Upper lobe of right lung (tissue), 1 donor: Measurements from ENCODE around the gene NES. TPM values are rescaled to one million over a fixed set of nuclear protein-coding genes. Genes with fewer than 3 reads are reported as not detected.

Source experiments
- ATAC-seq: fragments of 200-7000 bp; cut with Tn5 transposase; one replicate; pipeline ENCODE4 v1.9.1; 2020; ENCODE audit warnings: mild to moderate bottlenecking, moderate library complexity
- DNase-seq: peaks from one replicate; pipeline ENCODE4 v3.0.0-alpha.2; 2020
- H3K27ac ChIP-seq: fragments of 200-600 bp; one replicate; pipeline ENCODE4 v1.8.0; 2022
- H3K27me3 ChIP-seq: fragments of 200-600 bp; one replicate; pipeline ENCODE4 v1.8.0; 2022; ENCODE audit warnings: mild to moderate bottlenecking
- H3K36me3 ChIP-seq: fragments of 200-600 bp; one replicate; pipeline ENCODE4 v1.8.0; 2022
- H3K4me1 ChIP-seq: fragments of 200-600 bp; one replicate; pipeline ENCODE4 v1.8.0; 2022
- H3K4me3 ChIP-seq: fragments of 200-600 bp; one replicate; pipeline ENCODE4 v1.8.0; 2022; ENCODE audit warnings: mild to moderate bottlenecking
- H3K9me3 ChIP-seq: fragments of 200-600 bp; one replicate; pipeline ENCODE4 v1.8.0; 2022
- intact Hi-C: fragments of 100-400 bp; cut with DNase I; formaldehyde crosslinking; loops from one replicate; pipeline ENCODE4 v1.11.0; 2022
- total RNA-seq: library from RNA; stranded (reverse); fragmentation: NEBNext Ultra II Directional; extraction: Animal tissue kit (Norgen Biotek cat#: 25700); gene quantifications from one replicate; pipeline ENCODE4 v1.2.1, GENCODE V29; 2021
- TF ChIP-seq, protein P1 (sequence below): fragments of 200-600 bp; IDR thresholded peaks from one replicate; pipeline ENCODE4 v1.8.0; 2022; ENCODE audit warnings: antibody characterized with exemption
- donor health status: DM: no; HTN: yes; CAD: no; lungs with severe emphysema.

The NES gene
- total RNA-seq, 1 donor from 2014 or later = 54.7 TPM

DNA sequence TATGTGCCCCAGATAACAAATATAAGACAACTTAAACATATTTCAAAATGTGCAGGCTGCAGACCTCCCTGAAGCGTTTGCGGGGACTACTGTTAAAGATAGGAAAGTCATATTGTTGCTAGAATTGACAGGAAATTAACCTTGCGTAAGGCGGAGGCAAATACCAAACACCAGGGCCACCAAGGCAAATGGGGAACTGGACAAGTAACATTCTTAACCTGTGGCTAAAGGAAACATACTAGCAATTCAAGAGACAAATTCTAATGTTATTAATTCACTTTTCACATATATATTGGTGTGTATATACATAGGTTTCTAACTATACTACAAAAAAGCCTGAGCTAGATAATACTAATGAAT lies 51.1 kb downstream of the NES start:
- H3K36me3 ChIP-seq = no peaks in the 10 kb centered on the region
- DNase-seq = no peak
- ATAC-seq = no peak
- no peak overlapping the region for H3K4me3 ChIP-seq
- TF ChIP-seq, protein P1, sequence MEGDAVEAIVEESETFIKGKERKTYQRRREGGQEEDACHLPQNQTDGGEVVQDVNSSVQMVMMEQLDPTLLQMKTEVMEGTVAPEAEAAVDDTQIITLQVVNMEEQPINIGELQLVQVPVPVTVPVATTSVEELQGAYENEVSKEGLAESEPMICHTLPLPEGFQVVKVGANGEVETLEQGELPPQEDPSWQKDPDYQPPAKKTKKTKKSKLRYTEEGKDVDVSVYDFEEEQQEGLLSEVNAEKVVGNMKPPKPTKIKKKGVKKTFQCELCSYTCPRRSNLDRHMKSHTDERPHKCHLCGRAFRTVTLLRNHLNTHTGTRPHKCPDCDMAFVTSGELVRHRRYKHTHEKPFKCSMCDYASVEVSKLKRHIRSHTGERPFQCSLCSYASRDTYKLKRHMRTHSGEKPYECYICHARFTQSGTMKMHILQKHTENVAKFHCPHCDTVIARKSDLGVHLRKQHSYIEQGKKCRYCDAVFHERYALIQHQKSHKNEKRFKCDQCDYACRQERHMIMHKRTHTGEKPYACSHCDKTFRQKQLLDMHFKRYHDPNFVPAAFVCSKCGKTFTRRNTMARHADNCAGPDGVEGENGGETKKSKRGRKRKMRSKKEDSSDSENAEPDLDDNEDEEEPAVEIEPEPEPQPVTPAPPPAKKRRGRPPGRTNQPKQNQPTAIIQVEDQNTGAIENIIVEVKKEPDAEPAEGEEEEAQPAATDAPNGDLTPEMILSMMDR = no peak
- peaks cover 23% of the 10 kb centered on the region for H3K4me1 ChIP-seq
- H3K27me3 ChIP-seq = peaks cover 73% of the 10 kb centered on the region
- H3K9me3 ChIP-seq = no peaks in the 10 kb centered on the region
- H3K27ac ChIP-seq = no peak overlapping the region
- intact Hi-C loops = loop anchor here (10.0 kb wide), 1 partner anchor 49 kb away; the partner anchor contains the start of gene NES

DNA sequence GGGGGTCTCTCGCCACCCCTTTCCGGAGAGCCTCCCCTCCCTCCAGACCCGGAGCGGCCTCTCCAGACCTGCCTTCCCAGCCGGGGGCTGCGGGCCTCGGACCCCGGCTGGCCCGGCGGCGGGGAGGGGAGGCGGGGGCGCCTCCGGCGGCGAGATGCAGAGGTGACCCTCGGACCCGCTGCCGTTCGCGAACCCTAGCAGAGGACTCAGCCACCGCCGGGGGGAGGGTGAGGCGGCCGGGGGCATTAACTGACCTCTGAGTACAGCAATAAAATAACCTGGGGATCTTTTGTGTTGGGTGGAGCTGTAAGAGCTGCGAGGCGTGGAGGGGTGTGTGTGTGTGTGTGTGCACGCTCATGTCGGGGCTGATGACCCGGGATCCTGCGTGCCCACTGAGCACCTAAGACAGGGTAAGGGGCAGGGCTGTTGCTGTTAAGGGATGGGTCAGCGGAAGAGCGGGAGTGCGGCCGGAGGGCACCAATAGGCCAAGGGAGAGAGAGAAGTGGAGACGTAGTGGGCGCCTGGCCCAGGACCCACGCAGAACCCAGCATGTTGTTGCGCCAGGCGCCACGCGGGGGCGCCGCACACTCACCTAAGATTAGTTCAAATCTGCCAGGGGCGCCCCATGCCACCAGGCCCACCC lies 51.6 kb downstream of the NES start:
- ATAC-seq (peak; percentile 79), DNase-seq (peak; percentile 69)
- TF ChIP-seq, protein P1 = peak; percentile 73
- Histone ChIP-seq H3K4me3 (no peak overlapping the region), H3K9me3 (no peaks in the 10 kb centered on the region), H3K27ac (peak overlapping the region; percentile 42), H3K36me3 (no peaks in the 10 kb centered on the region), H3K4me1 (peaks cover 23% of the 10 kb centered on the region), H3K27me3 (peaks cover 74% of the 10 kb centered on the region)
- intact Hi-C loops = loop anchor here (10.0 kb wide), 1 partner anchor 49 kb away; the partner anchor contains the start of gene NES

DNA sequence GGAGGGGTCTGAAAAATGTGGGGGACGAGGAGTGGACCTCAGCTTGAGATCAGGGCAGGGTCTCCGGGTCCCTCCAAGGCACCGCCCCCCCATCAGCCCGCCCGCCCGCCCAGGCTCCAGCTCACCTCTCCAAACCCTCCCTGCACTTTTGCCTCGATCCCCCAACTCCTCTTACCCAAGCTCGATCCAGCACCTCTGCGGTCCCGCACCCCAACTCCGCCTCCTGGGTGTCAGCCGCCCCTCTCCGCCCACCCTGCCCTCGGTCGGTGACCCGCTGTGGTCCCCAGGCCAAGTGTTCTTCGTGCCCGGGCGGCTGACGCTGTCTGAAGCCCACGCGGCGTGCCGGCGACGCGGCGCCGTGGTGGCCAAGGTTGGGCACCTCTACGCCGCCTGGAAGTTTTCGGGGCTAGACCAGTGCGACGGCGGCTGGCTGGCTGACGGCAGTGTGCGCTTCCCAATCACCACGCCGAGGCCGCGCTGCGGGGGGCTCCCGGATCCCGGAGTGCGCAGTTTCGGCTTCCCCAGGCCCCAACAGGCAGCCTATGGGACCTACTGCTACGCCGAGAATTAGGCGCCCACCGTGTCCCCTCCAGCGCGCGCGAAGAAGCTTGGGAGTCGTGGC lies 52.3 kb downstream of the NES start:
- Histone ChIP-seq H3K27ac (peak overlapping the region; percentile 42), H3K9me3 (no peaks in the 10 kb centered on the region), H3K4me3 (peak overlapping the region; percentile 39), H3K36me3 (no peaks in the 10 kb centered on the region), H3K27me3 (peaks cover 73% of the 10 kb centered on the region), H3K4me1 (peaks cover 23% of the 10 kb centered on the region)
- TF ChIP-seq, protein P1 = no peak
- ATAC-seq = peak; percentile 4
- intact Hi-C loops = loop anchor here (10.0 kb wide), 1 partner anchor 50 kb away; the partner anchor contains the start of gene NES
- peak; percentile 58 for DNase-seq

- DNase-seq = peak; percentile 73
- peaks cover 79% of the 10 kb centered on the region for H3K27me3 ChIP-seq
- H3K4me3 ChIP-seq = peak overlapping the region; percentile 39
- intact Hi-C loops = loop anchor here (10.0 kb wide), 1 partner anchor 51 kb away; the partner anchor contains the start of gene NES
- H3K36me3 ChIP-seq = no peaks in the 10 kb centered on the region
- peaks cover 23% of the 10 kb centered on the region for H3K4me1 ChIP-seq
- TF ChIP-seq, protein P1 = peak; percentile 37
- H3K27ac ChIP-seq = peak overlapping the region; percentile 42
- peak; percentile 64 for ATAC-seq
- H3K9me3 ChIP-seq = no peaks in the 10 kb centered on the region
Measured at GRCh38 chr1:156623946-156624813, 53.0 kb downstream of the NES start.

DNA sequence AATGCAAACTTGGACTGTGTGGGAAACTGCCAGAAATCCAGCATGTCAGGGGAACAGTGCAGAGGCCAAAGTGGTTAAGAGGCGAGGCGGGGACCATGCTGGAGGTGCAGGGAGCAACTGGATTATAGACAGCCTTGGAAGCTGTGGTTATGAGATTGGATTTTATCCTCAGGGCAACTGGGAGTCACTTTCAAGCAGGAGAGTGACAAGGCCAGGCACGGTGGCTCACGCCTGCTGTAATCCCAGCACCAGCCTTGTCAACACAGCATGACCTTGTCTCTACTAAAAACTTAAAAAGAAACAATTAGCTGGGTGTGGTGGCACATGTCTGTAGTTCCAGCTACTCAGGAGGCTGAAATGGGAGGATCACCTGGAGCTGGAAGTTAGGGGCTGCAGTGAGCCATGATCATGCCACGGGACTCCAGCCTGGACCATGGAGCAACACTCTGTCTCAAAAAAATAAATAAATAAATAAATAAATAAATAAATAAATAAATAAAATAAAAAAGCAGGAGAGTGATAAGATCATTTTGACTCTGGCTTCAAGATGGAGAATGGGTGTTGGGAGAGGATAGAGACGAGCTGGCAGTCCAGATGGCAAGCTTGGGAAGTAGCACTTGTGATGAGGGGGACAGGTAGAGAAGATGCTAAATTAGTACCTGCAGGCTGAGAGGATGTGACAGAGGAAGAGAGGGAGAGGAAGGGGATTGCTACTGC lies 54.5 kb downstream of the NES start:
- ATAC-seq (no peak), DNase-seq (peak; percentile 25)
- intact Hi-C loops = loop anchor here (10.0 kb wide), 1 partner anchor 52 kb away; the partner anchor contains the start of gene NES
- Histone ChIP-seq H3K27me3 (peaks cover 71% of the 10 kb centered on the region), H3K36me3 (no peaks in the 10 kb centered on the region), H3K27ac (no peak overlapping the region), H3K4me1 (peaks cover 23% of the 10 kb centered on the region), H3K9me3 (no peaks in the 10 kb centered on the region), H3K4me3 (no peak overlapping the region)
- TF ChIP-seq, protein P1 = no peak
